GM21786 (cell line): ENCODE results near the gene STX17.
"Not testable (repeated sequence)": the region's sequence is repeated elsewhere in the genome, so short reads cannot be mapped to it uniquely, and the experiment has no call there.

ENCODE experiments used
- ATAC-seq: cut with Tn5 transposase; IDR thresholded peaks from one replicate; pipeline ENCODE4 v1.9.1; 2021; ENCODE audit not compliant: unreplicated experiment

STX17 gene

GRCh38 chr9:99906403-99907207 is at the start of gene STX17:
Gene STX17, plus strand, starts transcription at chr9:99906654. Its CDS starts 8,586 bp downstream, at chr9:99915240.
- ATAC-seq = peak; percentile 82

- not testable (repeated sequence) for ATAC-seq
These were observed 48.9 kb upstream of the STX17 start for GRCh38 chr9:99857576-99857975.

GRCh38 chr9:99858087-99858486 is 48.4 kb upstream of the STX17 start:
- no peak for ATAC-seq

GRCh38 chr9:99859243-99859980 is 47.0 kb upstream of the STX17 start:
- no peak for ATAC-seq

- no peak for ATAC-seq
These were observed 46.2 kb upstream of the STX17 start for GRCh38 chr9:99860266-99860665.

GRCh38 chr9:99863955-99864354 is 42.5 kb upstream of the STX17 start:
- ATAC-seq = no peak

- no peak for ATAC-seq
These were observed 40.1 kb upstream of the STX17 start for GRCh38 chr9:99866398-99866797.

GRCh38 chr9:99867536-99867935 is 38.9 kb upstream of the STX17 start:
- peak; percentile 18 for ATAC-seq

- peak; percentile 66 for ATAC-seq
These were observed 38.5 kb upstream of the STX17 start for GRCh38 chr9:99867968-99868367.

- peak; percentile 87 for ATAC-seq
These were observed 37.6 kb upstream of the STX17 start for GRCh38 chr9:99868845-99869244.

GRCh38 chr9:99870126-99870525 is 36.3 kb upstream of the STX17 start:
- ATAC-seq = no peak

GRCh38 chr9:99873531-99873930 is 32.9 kb upstream of the STX17 start:
- no peak for ATAC-seq

GRCh38 chr9:99873943-99874584 is 32.4 kb upstream of the STX17 start:
- ATAC-seq = no peak

- no peak for ATAC-seq
These were observed 30.3 kb upstream of the STX17 start for GRCh38 chr9:99876190-99876589.

- no peak for ATAC-seq
These were observed 27.8 kb upstream of the STX17 start for GRCh38 chr9:99878651-99879050.

- ATAC-seq = no peak
These were observed 24.7 kb upstream of the STX17 start for GRCh38 chr9:99881769-99882168.

- no peak for ATAC-seq
These were observed 20.7 kb upstream of the STX17 start for GRCh38 chr9:99885747-99886146.

- ATAC-seq = no peak
These were observed 17.3 kb upstream of the STX17 start for GRCh38 chr9:99889120-99889519.

GRCh38 chr9:99894826-99895225 is 11.6 kb upstream of the STX17 start:
- ATAC-seq = no peak

GRCh38 chr9:99895510-99895909 is 10.9 kb upstream of the STX17 start:
- no peak for ATAC-seq

- ATAC-seq = no peak
These were observed 10.3 kb upstream of the STX17 start for GRCh38 chr9:99896119-99896518.

GRCh38 chr9:99903393-99903792 is 3.1 kb upstream of the STX17 start:
- no peak for ATAC-seq
